Mammary epithelial cell (primary cell): ENCODE measurements around the gene DHX15.

Source experiments
- EZH2 ChIP-seq: IDR thresholded peaks from 2 replicates; pipeline ENCODE4 v1.6.1; 2012; ENCODE audit warnings: low read length, inconsistent platforms, borderline replicate concordance
- TF ChIP-seq, protein P1 (sequence below), 2 donors: IDR thresholded peaks in 1 of 2; conservative IDR thresholded peaks in 1 of 2; 2 replicates each; pipeline ENCODE4 v1.5.1; 2011 to 2012; ENCODE audit warnings: inconsistent platforms in 2 of 2, low read length in 2 of 2, mild to moderate bottlenecking in 2 of 2, control low read depth in 1 of 2, low read depth in 1 of 2; ENCODE audit not compliant: insufficient read depth in 1 of 2; ENCODE audit errors: extremely low read depth in 1 of 2

DNA sequence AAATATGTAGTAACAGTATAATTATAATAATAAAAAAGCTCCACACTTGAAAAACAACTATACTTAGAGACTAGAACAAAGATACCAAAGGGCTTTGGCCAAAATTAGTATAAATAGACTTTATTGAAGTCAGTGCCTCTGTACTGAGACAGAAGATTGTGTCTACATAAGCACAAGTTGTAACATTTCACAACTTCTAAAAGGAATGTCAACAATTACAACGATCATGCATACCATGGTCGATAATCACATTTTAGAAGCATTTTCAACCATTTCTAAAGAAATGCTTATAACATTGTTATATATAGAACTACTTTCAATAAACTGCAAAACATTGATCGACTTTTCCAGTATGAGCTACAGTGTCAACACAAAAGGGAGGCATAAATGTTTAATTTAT is 57.0 kb downstream of the DHX15 start:
- TF ChIP-seq, protein P1, sequence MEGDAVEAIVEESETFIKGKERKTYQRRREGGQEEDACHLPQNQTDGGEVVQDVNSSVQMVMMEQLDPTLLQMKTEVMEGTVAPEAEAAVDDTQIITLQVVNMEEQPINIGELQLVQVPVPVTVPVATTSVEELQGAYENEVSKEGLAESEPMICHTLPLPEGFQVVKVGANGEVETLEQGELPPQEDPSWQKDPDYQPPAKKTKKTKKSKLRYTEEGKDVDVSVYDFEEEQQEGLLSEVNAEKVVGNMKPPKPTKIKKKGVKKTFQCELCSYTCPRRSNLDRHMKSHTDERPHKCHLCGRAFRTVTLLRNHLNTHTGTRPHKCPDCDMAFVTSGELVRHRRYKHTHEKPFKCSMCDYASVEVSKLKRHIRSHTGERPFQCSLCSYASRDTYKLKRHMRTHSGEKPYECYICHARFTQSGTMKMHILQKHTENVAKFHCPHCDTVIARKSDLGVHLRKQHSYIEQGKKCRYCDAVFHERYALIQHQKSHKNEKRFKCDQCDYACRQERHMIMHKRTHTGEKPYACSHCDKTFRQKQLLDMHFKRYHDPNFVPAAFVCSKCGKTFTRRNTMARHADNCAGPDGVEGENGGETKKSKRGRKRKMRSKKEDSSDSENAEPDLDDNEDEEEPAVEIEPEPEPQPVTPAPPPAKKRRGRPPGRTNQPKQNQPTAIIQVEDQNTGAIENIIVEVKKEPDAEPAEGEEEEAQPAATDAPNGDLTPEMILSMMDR (conservative IDR thresholded peaks at IDR 0.05 in 1 of 2, IDR thresholded peaks at IDR 0.05 in 1 of 2; ENCODE audit: extremely low read depth in 1 of 2, insufficient read depth in 1 of 2, low read depth in 1 of 2, low read length in 2 of 2), result no peak
- no peak for TF ChIP-seq EZH2
